ENCODE measurements around the gene UBXN11.

UBXN11 gene

GRCh38 chr1:26268290-26269197 is 37.9 kb downstream of the UBXN11 start:
- no peak for TF ChIP-seq ZBTB7A (IDR thresholded peaks at IDR 0.05; ENCODE audit: low read depth)
- TF ChIP-seq, protein P1, sequence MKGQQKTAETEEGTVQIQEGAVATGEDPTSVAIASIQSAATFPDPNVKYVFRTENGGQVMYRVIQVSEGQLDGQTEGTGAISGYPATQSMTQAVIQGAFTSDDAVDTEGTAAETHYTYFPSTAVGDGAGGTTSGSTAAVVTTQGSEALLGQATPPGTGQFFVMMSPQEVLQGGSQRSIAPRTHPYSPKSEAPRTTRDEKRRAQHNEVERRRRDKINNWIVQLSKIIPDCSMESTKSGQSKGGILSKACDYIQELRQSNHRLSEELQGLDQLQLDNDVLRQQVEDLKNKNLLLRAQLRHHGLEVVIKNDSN (IDR thresholded peaks at IDR 0.05) = no peak
- no peak for TF ChIP-seq TCF12 (IDR thresholded peaks at IDR 0.05; ENCODE audit: low read depth)
- TF ChIP-seq YY1 (IDR thresholded peaks at IDR 0.05; ENCODE audit: low read depth) = no peak
- no peak for TF ChIP-seq REST (IDR thresholded peaks at IDR 0.05; ENCODE audit: low read depth)
- no peak for TF ChIP-seq CEBPB (IDR thresholded peaks at IDR 0.05)
- no peak for TF ChIP-seq EGR1 (IDR thresholded peaks at IDR 0.05)
- TF ChIP-seq NFIC (IDR thresholded peaks at IDR 0.05) = no peak
- TF ChIP-seq TEAD4 (IDR thresholded peaks at IDR 0.05) = no peak
- no peak for TF ChIP-seq RAD21 (IDR thresholded peaks at IDR 0.05; ENCODE audit: low read depth)
- TF ChIP-seq TAF1 (IDR thresholded peaks at IDR 0.05; ENCODE audit: low read depth) = no peak
- no peak for TF ChIP-seq MAX (IDR thresholded peaks at IDR 0.05)
- TF ChIP-seq EP300 (IDR thresholded peaks at IDR 0.05; ENCODE audit: borderline replicate concordance) = no peak
- no peak for TF ChIP-seq FOXM1 (IDR thresholded peaks at IDR 0.05; ENCODE audit: borderline replicate concordance, low read depth)
- no peak for TF ChIP-seq CREB1 (IDR thresholded peaks at IDR 0.05; ENCODE audit: low read depth)

DNA sequence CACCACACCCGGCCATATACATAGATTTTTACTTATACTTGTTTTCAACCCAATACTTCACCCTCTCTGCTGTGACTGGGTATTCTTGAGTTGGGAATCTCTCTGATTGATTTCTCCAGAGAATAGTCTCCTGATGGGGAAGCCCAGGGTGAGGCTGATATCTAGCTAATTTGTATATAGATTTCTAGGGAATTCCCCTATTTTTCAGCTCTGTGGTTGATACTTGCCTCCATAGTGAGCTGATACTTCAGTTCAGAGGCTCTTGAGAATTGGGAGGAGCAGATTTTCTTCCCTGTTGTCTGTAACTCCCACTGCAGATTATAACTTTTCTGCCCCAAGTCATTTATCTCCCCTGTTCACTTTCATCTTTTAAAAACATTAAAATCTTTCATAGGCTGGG is 41.0 kb downstream of the UBXN11 start:
- TF ChIP-seq ZBTB7A (IDR thresholded peaks at IDR 0.05; ENCODE audit: low read depth) (no peak), TEAD4 (IDR thresholded peaks at IDR 0.05) (no peak), TAF1 (IDR thresholded peaks at IDR 0.05; ENCODE audit: low read depth) (no peak), REST (IDR thresholded peaks at IDR 0.05; ENCODE audit: low read depth) (no peak), EGR1 (IDR thresholded peaks at IDR 0.05) (no peak), RAD21 (IDR thresholded peaks at IDR 0.05; ENCODE audit: low read depth) (no peak), MAX (IDR thresholded peaks at IDR 0.05) (no peak), FOXM1 (IDR thresholded peaks at IDR 0.05; ENCODE audit: borderline replicate concordance, low read depth) (no peak), YY1 (IDR thresholded peaks at IDR 0.05; ENCODE audit: low read depth) (no peak), CEBPB (IDR thresholded peaks at IDR 0.05) (no peak), EP300 (IDR thresholded peaks at IDR 0.05; ENCODE audit: borderline replicate concordance) (no peak), CREB1 (IDR thresholded peaks at IDR 0.05; ENCODE audit: low read depth) (no peak)
- TF ChIP-seq, protein P1 (IDR thresholded peaks at IDR 0.05) = no peak

- TF ChIP-seq FOXM1 (IDR thresholded peaks at IDR 0.05; ENCODE audit: borderline replicate concordance, low read depth) (no peak), CREB1 (IDR thresholded peaks at IDR 0.05; ENCODE audit: low read depth) (no peak), RAD21 (IDR thresholded peaks at IDR 0.05; ENCODE audit: low read depth) (no peak), EP300 (IDR thresholded peaks at IDR 0.05; ENCODE audit: borderline replicate concordance) (no peak), TEAD4 (IDR thresholded peaks at IDR 0.05) (no peak), CEBPB (IDR thresholded peaks at IDR 0.05) (no peak), TAF1 (IDR thresholded peaks at IDR 0.05; ENCODE audit: low read depth) (no peak), NFIC (IDR thresholded peaks at IDR 0.05) (no peak), MAX (IDR thresholded peaks at IDR 0.05) (no peak), REST (IDR thresholded peaks at IDR 0.05; ENCODE audit: low read depth) (no peak), YY1 (IDR thresholded peaks at IDR 0.05; ENCODE audit: low read depth) (no peak), ZBTB7A (IDR thresholded peaks at IDR 0.05; ENCODE audit: low read depth) (no peak), TCF12 (IDR thresholded peaks at IDR 0.05; ENCODE audit: low read depth) (no peak), EGR1 (IDR thresholded peaks at IDR 0.05) (no peak)
- TF ChIP-seq, protein P1 (IDR thresholded peaks at IDR 0.05) = no peak
Measured at GRCh38 chr1:26263212-26263611, 43.2 kb downstream of the UBXN11 start.

All from Ishikawa (cell line).